GM23248 (cell line): Measurements from ENCODE around the gene PM20D1.

Source experiments
- EZH2 ChIP-seq: fragments of 200-600 bp; sonication (generic); IDR thresholded peaks from 2 replicates; pipeline ENCODE4 v1.6.1; 2018; ENCODE audit warnings: antibody characterized with exemption, mild to moderate bottlenecking; ENCODE audit not compliant: insufficient read depth, poor library complexity, severe bottlenecking
- EZH2phosphoT487 ChIP-seq: fragments of 200-600 bp; sonication (generic); IDR thresholded peaks from 2 replicates; pipeline ENCODE4 v1.6.1; 2018; ENCODE audit warnings: antibody characterized with exemption, moderate library complexity, mild to moderate bottlenecking, low read depth; ENCODE audit not compliant: insufficient read depth

- TF ChIP-seq EZH2 = no peak
- TF ChIP-seq EZH2phosphoT487 = no peak
Measured at GRCh38 chr1:205883792-205884191, 33.9 kb upstream of the PM20D1 start.
